ENCODE results near the gene CCDC88B.

Gene CCDC88B

DNA sequence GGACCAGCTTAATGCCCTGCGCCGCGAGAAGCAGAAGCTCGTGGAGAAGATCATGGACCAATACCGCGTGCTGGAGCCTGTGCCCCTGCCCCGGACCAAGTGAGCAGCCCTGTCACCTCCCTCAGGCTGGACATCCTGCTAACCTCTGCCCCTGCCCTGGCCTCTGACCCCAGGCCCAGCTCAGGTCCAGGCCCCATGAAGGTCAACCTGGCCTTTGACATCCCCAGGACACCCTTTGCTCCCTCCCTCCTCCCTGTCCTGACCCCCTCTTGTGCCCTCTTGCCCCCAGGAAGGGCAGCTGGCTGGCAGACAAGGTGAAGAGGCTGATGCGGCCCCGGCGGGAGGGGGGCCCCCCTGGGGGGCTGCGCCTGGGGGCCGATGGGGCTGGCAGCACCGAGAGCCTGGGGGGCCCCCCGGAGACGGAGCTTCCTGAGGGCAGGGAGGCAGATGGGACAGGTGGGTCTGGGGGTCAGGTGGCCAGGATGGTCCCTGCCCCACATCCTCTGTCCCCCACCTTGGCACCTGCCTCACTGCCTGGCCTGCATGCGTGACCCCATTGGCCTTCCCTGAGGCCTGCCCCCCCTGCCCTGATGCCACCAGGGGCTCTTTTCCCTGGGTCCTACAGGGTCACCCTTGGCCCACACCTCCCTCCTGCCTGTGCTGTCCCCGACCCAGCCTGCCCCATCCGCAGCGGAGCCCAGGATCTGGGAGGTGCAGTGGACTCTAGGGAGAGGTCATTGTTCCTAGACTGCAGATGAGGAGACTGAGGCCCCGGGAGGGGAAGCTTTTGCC, 13.9 kb downstream of the CCDC88B start:
- no peak overlapping the region for H3K27ac ChIP-seq (ENCODE audit: low read depth, low read length)
- H3K9ac ChIP-seq (ENCODE audit: low read length in 5 of 5): no peak overlapping the region
- no peaks in the 10 kb centered on the region for H3K27me3 ChIP-seq (ENCODE audit: control insufficient read depth in 5 of 5, insufficient read depth in 4 of 5, low read length in 5 of 5)
- no peak overlapping the region for H3K4me3 ChIP-seq (ENCODE audit: low read depth in 1 of 5, low read length in 5 of 5)
- H3K9me3 ChIP-seq (ENCODE audit: control insufficient read depth in 5 of 5, low read length in 5 of 5): no peaks in the 10 kb centered on the region
- no peaks in the 10 kb centered on the region for H3K36me3 ChIP-seq (ENCODE audit: control insufficient read depth in 5 of 5, insufficient read depth in 5 of 5, low read length in 5 of 5)
- H3K4me1 ChIP-seq (ENCODE audit: control insufficient read depth in 5 of 5, insufficient read depth in 5 of 5, low read length in 5 of 5): peaks cover 2 to 30% (median 24%) of the 10 kb centered on the region in 5 donors

DNA sequence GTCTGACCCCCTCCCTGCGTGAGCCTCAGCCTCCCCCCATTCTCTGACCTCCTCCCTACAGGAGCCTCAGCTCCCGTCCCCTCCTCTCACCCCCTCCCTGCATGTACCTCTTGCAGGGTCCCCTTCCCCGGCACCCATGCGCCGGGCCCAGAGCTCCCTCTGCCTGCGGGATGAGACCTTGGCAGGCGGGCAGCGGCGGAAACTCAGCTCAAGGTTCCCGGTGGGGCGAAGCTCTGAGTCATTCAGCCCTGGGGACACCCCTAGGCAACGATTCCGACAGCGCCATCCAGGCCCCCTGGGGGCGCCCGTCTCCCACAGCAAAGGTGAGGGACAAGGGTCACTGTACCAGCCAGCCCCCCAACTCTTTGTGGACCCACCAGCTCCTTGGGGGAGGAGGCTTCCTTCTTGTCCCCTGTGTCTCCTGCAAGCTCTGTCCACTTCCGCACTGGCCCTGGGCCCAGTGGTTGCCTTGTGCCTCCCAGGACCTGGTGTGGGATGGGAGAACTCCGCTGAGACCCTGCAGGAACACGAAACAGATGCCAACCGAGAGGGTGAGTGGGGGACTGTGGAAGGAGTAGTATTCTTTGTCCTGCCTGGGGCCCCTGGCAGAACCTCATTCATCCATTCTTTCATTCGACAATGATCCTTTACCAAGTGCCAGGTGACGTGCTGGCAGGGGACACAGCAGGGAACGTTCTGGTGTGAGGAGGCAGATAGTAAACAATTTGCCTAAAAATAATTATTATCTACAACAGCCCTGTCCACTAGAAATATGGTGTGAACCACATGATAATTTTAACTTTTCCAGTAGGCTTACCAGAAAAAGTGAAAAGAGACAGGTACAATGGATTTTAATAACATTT, 15.3 kb downstream of the CCDC88B start:
- Histone ChIP-seq H3K27ac (ENCODE audit: low read depth, low read length) (no peak overlapping the region), H3K36me3 (ENCODE audit: control insufficient read depth in 5 of 5, insufficient read depth in 5 of 5, low read length in 5 of 5) (peaks cover 0 to 3% (median 0%) of the 10 kb centered on the region in 5 donors), H3K27me3 (ENCODE audit: control insufficient read depth in 5 of 5, insufficient read depth in 4 of 5, low read length in 5 of 5) (no peaks in the 10 kb centered on the region), H3K4me1 (ENCODE audit: control insufficient read depth in 5 of 5, insufficient read depth in 5 of 5, low read length in 5 of 5) (peaks cover 2 to 42% (median 37%) of the 10 kb centered on the region in 5 donors), H3K9ac (ENCODE audit: low read length in 5 of 5) (peak overlapping the region in 2 of 5 donors; percentile 8 to 54), H3K4me3 (ENCODE audit: low read depth in 1 of 5, low read length in 5 of 5) (peak overlapping the region; percentile 55 to 68 (median 59)), H3K9me3 (ENCODE audit: control insufficient read depth in 5 of 5, low read length in 5 of 5) (no peaks in the 10 kb centered on the region)

DNA sequence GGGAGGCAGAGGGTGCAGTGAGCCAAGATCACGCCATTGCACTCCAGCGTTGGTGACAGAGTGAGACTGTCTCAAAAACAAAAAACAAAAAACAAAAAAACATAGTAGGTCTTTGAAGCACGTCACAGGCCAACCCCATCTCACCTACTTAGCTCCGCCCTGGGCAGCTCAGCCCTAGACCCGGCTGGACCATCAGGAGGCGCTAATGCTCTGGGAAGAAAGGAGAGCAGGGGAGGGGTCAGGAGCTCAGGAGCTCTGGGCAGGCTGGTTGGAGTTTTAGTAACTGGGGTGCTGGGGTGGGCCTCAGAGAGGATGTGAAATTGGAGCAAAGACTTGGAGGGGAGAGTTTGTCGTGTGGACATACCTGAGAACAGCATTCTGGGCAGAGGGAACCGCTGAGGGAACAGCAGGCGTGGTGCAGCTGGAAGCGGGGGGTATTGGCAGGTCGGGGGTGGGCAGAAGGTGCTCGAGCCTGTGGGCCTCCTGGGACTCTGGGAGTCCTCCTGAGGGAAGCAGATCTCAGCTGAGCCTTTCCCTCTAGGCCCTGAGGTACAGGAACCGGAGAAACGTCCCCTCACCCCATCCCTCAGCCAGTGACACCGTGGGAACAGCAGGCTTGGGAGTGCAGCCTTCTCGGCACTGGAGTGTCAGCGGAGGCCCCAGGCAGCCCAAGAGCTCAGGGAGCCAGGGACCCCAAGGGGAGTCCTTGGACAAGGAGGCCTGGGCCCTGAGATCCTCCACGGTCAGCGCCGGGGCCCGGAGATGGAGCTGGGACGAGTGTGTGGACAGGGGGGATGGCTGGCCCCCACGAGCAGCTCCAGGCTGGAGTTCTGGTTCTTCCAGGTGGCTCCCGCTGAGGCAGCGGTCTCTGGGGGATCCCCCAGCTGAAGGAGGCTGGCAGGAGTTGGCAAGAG, 16.8 kb downstream of the CCDC88B start:
- no peaks in the 10 kb centered on the region for H3K9me3 ChIP-seq (ENCODE audit: control insufficient read depth in 5 of 5, low read length in 5 of 5)
- peaks cover 0 to 17% (median 11%) of the 10 kb centered on the region in 5 donors for H3K36me3 ChIP-seq (ENCODE audit: control insufficient read depth in 5 of 5, insufficient read depth in 5 of 5, low read length in 5 of 5)
- no peak overlapping the region for H3K27ac ChIP-seq (ENCODE audit: low read depth, low read length)
- H3K4me1 ChIP-seq (ENCODE audit: control insufficient read depth in 5 of 5, insufficient read depth in 5 of 5, low read length in 5 of 5): peaks cover 2 to 46% (median 40%) of the 10 kb centered on the region in 5 donors
- H3K4me3 ChIP-seq (ENCODE audit: low read depth in 1 of 5, low read length in 5 of 5): no peak overlapping the region
- H3K27me3 ChIP-seq (ENCODE audit: control insufficient read depth in 5 of 5, insufficient read depth in 4 of 5, low read length in 5 of 5): no peaks in the 10 kb centered on the region
- H3K9ac ChIP-seq (ENCODE audit: low read length in 5 of 5): no peak overlapping the region

DNA sequence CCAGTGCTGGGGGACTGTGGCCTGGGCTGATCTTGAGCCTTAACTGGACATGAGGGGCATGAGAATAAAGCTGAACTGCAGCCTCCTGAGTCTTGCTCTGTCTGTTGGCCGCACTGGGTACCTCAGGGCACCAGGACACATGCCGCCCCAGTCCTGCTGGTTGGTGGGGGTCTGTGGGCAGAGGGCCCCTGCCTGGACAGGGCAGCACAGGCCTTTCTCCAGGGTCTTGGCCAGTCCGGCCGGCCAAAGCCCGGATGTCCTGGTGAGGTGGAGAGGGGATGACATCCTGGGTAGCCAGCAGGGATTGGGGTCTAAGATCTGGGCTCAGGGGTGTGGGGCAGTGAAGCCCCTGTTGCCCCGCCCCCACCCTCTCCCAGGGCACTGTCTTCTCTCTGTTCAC, 17.4 kb downstream of the CCDC88B start:
- H3K4me3 ChIP-seq (ENCODE audit: low read depth in 1 of 5, low read length in 5 of 5): no peak overlapping the region
- no peaks in the 10 kb centered on the region for H3K27me3 ChIP-seq (ENCODE audit: control insufficient read depth in 5 of 5, insufficient read depth in 4 of 5, low read length in 5 of 5)
- peaks cover 0 to 24% (median 18%) of the 10 kb centered on the region in 5 donors for H3K36me3 ChIP-seq (ENCODE audit: control insufficient read depth in 5 of 5, insufficient read depth in 5 of 5, low read length in 5 of 5)
- no peaks in the 10 kb centered on the region for H3K9me3 ChIP-seq (ENCODE audit: control insufficient read depth in 5 of 5, low read length in 5 of 5)
- H3K4me1 ChIP-seq (ENCODE audit: control insufficient read depth in 5 of 5, insufficient read depth in 5 of 5, low read length in 5 of 5): peaks cover 2 to 46% (median 40%) of the 10 kb centered on the region in 5 donors
- H3K9ac ChIP-seq (ENCODE audit: low read length in 5 of 5): peak overlapping the region in 1 of 5 donors; percentile 90
- H3K27ac ChIP-seq (ENCODE audit: low read depth, low read length): no peak overlapping the region

DNA sequence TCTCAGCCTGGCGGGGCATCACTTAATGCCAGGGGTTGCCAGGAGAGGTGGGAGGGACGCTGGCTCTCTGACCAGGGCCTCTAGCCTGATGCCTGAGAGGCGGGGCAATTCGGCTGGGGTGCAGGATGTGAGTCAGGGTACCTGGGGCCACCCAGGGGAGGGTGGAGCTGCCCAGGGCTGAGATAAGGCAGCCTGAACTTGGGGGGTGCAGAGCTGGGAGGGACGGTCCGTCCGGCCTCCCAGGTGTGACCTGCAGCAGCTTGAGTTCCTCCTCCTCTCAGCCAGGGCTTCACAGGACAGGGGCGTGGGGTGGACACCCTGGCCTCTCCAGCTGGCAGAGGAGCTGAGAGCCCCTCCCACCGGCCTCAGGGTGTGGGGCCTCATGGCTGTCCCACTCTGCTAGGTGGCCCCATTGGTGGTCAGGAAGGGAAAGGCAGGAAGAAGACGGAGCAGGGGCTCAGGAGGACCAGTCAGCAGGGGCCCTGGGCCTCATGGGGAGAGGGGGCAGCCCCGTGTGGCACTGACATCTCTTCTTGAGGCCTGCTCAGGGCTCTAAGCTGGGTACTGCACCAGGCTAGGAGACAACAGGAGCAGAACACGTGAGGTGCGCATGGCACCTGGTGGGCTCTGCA, 18.0 kb downstream of the CCDC88B start:
- Histone ChIP-seq H3K9ac (ENCODE audit: low read length in 5 of 5) (peak overlapping the region; percentile 77 to 92 (median 89)), H3K27me3 (ENCODE audit: control insufficient read depth in 5 of 5, insufficient read depth in 4 of 5, low read length in 5 of 5) (no peaks in the 10 kb centered on the region), H3K4me1 (ENCODE audit: control insufficient read depth in 5 of 5, insufficient read depth in 5 of 5, low read length in 5 of 5) (peaks cover 2 to 46% (median 40%) of the 10 kb centered on the region in 5 donors), H3K36me3 (ENCODE audit: control insufficient read depth in 5 of 5, insufficient read depth in 5 of 5, low read length in 5 of 5) (peaks cover 0 to 30% (median 23%) of the 10 kb centered on the region in 5 donors), H3K9me3 (ENCODE audit: control insufficient read depth in 5 of 5, low read length in 5 of 5) (no peaks in the 10 kb centered on the region), H3K27ac (ENCODE audit: low read depth, low read length) (peak overlapping the region; percentile 84), H3K4me3 (ENCODE audit: low read depth in 1 of 5, low read length in 5 of 5) (peak overlapping the region in 4 of 5 donors; percentile 85 to 99 (median 92))

DNA sequence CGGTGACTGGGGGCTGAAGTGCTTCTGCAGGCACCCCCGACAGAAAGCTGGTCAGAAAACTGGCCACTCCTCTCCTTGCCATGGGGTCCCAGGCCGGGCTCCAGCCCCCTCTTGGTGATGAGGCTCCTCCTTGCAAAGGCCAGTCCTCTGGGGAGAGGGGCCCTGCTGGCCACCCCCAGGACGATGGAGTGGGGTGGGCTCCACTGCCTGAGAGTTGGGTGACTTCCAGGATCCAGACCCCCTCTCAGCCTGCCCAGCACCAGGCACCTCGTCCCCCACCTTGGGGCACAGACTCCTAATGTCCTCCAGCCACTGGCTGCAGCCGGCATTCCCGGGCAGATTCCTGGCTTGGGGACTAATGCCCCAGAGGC, 18.5 kb downstream of the CCDC88B start:
- Histone ChIP-seq H3K36me3 (ENCODE audit: control insufficient read depth in 5 of 5, insufficient read depth in 5 of 5, low read length in 5 of 5) (peaks cover 0 to 35% (median 28%) of the 10 kb centered on the region in 5 donors), H3K27ac (ENCODE audit: low read depth, low read length) (peak overlapping the region; percentile 84), H3K4me1 (ENCODE audit: control insufficient read depth in 5 of 5, insufficient read depth in 5 of 5, low read length in 5 of 5) (peaks cover 2 to 46% (median 40%) of the 10 kb centered on the region in 5 donors), H3K9ac (ENCODE audit: low read length in 5 of 5) (peak overlapping the region; percentile 77 to 92 (median 89)), H3K27me3 (ENCODE audit: control insufficient read depth in 5 of 5, insufficient read depth in 4 of 5, low read length in 5 of 5) (no peaks in the 10 kb centered on the region), H3K9me3 (ENCODE audit: control insufficient read depth in 5 of 5, low read length in 5 of 5) (no peaks in the 10 kb centered on the region), H3K4me3 (ENCODE audit: low read depth in 1 of 5, low read length in 5 of 5) (peak overlapping the region in 4 of 5 donors; percentile 85 to 99 (median 92))

DNA sequence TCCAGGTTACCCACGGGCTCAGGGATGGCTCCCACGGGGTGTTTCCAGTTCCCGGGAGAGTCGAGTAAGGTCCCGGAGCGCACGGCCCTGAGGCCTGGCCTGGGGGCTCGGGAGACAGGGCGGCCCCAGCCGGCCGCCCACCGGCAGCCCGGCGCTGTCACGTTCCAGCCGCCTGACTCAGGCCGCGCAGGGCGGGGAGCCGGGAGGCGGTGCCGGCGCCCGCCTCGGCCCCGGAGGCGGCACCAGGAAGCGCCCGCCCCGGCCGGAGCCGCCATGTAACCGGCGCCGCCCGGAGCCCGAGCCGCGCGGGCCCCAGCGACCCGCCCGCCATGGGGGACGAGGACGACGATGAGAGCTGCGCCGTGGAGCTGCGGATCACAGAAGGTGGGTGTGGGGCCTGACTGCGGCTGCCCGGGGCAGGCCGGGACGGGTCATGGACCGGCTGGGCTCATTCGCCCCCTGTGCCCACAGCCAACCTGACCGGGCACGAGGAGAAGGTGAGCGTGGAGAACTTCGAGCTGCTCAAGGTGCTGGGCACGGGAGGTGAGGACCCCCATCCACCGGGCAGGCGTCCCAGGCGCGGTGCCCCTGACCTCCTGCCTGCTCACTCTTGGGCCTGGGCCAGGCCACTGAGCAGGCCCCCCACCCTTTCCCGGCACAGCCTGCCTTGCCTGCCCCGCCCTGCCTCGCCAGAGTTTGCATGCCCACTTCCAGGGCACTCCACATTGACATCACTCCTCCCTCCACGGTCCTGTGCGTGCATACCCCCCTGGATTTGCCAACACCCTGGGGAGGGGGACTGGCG, 19.1 kb downstream of the CCDC88B start, which contains the start of gene RPS6KA4:
RPS6KA4 (plus strand) TSS at position 256 of the 805 bp plus-strand sequence; CDS start at position 330, 74 bp downstream.
- peak within 1 kb of the TSS; percentile 84 for H3K27ac ChIP-seq (ENCODE audit: low read depth, low read length)
- peaks cover 2 to 46% (median 40%) of the 10 kb centered on the region in 5 donors for H3K4me1 ChIP-seq (ENCODE audit: control insufficient read depth in 5 of 5, insufficient read depth in 5 of 5, low read length in 5 of 5)
- H3K36me3 ChIP-seq (ENCODE audit: control insufficient read depth in 5 of 5, insufficient read depth in 5 of 5, low read length in 5 of 5): peaks cover 0 to 41% (median 32%) of the 10 kb centered on the region in 5 donors
- no peaks in the 10 kb centered on the region for H3K9me3 ChIP-seq (ENCODE audit: control insufficient read depth in 5 of 5, low read length in 5 of 5)
- H3K27me3 ChIP-seq (ENCODE audit: control insufficient read depth in 5 of 5, insufficient read depth in 4 of 5, low read length in 5 of 5): no peaks in the 10 kb centered on the region
- H3K9ac ChIP-seq (ENCODE audit: low read length in 5 of 5): peak within 1 kb of the TSS; percentile 84 to 96 (median 92)
- H3K4me3 ChIP-seq (ENCODE audit: low read depth in 1 of 5, low read length in 5 of 5): peak within 1 kb of the TSS; percentile 75 to 99 (median 87)

DNA sequence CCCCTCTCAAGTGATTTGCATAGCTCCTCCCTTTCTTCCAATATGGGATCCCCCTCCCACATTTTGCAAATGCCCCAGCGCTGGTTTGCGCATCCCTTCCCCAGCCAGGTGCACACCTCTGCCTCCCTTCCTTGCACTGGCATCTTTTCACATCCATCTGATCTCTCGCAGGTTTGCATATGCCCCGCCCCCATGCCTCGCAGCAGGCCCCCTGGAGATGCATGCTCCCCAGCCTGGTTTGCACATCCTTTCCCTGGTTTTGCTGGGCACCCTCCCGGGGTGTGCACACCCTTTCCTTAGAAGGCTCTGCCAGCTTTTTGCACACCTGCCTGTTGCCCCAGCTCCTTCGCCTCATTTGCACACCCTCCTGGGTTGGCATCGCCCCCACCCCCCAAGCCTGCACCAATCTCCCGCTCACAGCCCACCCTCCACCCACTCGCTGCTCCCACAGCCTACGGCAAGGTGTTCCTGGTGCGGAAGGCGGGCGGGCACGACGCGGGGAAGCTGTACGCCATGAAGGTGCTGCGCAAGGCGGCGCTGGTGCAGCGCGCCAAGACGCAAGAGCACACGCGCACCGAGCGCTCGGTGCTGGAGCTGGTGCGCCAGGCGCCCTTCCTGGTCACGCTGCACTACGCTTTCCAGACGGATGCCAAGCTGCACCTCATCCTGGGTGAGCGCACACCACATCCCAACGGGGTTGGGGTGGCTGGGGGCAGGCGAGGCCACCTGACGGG, 19.9 kb downstream of the CCDC88B start:
- H3K4me1 ChIP-seq (ENCODE audit: control insufficient read depth in 5 of 5, insufficient read depth in 5 of 5, low read length in 5 of 5): peaks cover 2 to 44% (median 39%) of the 10 kb centered on the region in 5 donors
- peak overlapping the region; percentile 16 for H3K27ac ChIP-seq (ENCODE audit: low read depth, low read length)
- peaks cover 2 to 45% (median 32%) of the 10 kb centered on the region in 5 donors for H3K36me3 ChIP-seq (ENCODE audit: control insufficient read depth in 5 of 5, insufficient read depth in 5 of 5, low read length in 5 of 5)

More for the DNA sequence above, 19.9 kb downstream of the CCDC88B start:
- no peaks in the 10 kb centered on the region for H3K27me3 ChIP-seq (ENCODE audit: control insufficient read depth in 5 of 5, insufficient read depth in 4 of 5, low read length in 5 of 5)
- peak overlapping the region in 4 of 5 donors; percentile 78 to 96 (median 92) for H3K9ac ChIP-seq (ENCODE audit: low read length in 5 of 5)
- peak overlapping the region; percentile 75 to 99 (median 87) for H3K4me3 ChIP-seq (ENCODE audit: low read depth in 1 of 5, low read length in 5 of 5)
- H3K9me3 ChIP-seq (ENCODE audit: control insufficient read depth in 5 of 5, low read length in 5 of 5): no peaks in the 10 kb centered on the region
